ENCODE measurements around the gene FAM107B.
"Not testable (repeated sequence)": the region's sequence is repeated elsewhere in the genome, so short reads cannot be mapped to it uniquely, and the experiment has no call there.

Gene FAM107B

DNA sequence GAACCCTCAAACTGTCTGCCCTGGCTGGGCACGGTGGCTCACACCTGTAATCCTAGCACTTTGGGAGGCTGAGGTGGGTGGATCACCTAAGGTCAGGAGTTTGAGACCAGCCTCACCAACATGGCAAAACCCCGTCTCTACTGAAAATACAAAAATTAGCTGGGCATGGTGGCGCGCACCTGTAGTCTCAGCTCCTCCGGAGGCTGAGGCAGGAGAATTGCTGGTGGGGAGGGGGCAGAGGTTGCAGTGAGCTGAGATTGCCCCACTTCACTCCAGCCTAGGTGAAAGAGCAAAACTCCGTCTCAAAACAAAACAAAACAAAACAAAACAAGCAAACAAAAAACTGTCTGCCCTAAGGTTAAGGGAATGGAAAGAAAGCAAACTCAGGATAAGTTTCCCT lies 115.6 kb downstream of the FAM107B start:
- not testable (repeated sequence) for DNase-seq

GRCh38 chr10:14658331-14659127 lies 116.2 kb downstream of the FAM107B start:
- DNase-seq: no peak

- DNase-seq: no peak
These were observed 118.5 kb downstream of the FAM107B start for GRCh38 chr10:14656052-14656730.

- DNase-seq: no peak
These were observed 119.8 kb downstream of the FAM107B start for GRCh38 chr10:14654821-14655382.

GRCh38 chr10:14653271-14654161 lies 121.2 kb downstream of the FAM107B start:
- no peak for DNase-seq

- no peak for DNase-seq
These were observed 121.9 kb downstream of the FAM107B start for GRCh38 chr10:14652816-14653215.

GRCh38 chr10:14652067-14652466 lies 122.6 kb downstream of the FAM107B start:
- DNase-seq: no peak

DNA sequence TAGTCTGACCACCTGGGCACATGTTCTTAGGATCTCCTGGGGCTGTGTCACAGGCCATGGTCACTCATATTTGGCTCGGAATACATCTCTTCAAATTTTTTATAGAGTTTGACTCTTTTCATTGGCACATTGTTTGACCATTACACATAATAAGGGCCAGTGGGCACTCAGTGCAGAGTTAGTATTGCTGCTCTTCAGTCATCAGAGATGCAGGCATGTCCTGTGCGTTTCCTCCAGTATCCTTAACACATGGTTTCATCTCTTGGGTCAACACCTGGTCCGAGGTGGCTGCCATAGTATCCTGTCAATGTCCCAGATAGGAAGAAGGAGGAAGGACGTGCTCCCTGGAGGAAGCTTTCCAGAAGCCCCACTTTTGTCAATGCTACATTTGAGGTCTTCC lies 125.0 kb downstream of the FAM107B start:
- no peak for DNase-seq

DNA sequence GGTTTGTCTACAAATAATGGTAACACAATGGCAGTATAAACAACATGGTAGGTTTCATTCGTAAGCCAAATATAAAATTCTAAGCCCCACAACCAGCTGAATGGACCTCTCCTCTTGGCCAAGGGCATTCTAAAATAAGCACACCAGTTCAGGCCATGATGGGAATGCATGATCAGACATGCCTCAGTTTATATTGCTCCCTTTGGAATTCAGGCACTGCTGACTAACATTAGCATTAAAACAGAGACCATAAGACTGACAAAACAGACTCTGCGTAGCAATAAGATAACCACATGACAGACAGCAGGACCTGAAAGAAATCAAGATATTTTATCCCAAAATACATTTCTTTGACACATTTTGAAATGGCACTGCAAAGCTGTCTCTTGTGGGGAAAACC lies 125.8 kb downstream of the FAM107B start:
- DNase-seq: no peak

DNA sequence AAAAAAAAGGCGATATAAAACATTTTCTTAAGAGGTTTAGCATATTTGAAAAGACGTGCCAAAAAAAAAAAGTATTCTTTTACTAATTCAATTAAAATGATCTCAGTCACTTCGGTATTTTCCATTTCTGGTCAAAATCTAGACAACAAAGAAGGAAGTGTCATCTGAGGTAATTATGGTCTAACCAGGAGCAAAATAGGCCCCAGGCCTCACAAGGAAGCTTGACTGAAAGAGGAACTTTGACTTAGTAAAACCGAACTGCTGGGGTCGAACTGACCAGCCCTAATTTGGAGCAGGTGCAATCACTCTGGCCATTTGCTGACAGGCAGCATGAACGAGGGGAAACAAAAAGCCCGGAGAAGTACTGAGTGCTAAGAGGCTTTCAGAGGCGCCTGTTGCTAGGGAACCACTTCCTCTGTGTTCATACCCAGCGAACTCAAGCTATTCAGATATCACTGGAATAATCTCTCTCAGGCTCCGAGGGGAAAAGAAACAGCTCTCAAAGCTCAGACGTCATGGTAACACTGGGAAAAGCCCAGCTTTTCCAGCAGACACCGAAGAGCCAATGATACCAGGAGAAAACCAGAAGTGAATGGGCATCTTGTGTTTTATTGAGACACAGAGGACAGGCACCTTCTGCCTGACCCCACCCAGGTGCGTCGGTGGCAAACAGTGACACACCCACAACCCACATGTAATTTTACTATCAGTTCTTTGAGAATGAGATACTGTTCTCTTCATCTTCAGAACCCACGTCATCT lies 126.5 kb downstream of the FAM107B start:
- DNase-seq: peak; percentile 56

GRCh38 chr10:14645239-14645960 lies 129.3 kb downstream of the FAM107B start:
- DNase-seq: no peak

DNA sequence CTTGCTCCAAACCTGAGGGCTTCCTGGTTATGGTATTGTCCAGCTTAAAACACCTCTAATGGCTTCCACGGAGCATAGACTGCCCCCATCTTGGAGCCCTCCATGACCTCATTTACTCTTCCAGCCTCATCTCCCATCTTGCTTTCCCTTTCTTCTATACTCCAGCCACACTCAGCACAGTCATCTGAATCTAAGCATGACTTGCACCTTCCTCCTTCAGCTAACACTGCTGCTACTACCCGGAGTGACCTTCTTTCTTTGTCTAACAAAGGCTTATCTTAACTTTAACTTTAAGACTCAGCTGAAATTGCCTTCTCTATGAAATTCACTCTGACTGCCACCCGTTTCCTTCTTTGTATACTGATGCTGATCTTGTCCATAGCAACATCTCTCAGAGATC lies 135.1 kb downstream of the FAM107B start:
- no peak for DNase-seq

- DNase-seq: no peak
These were observed 139.5 kb downstream of the FAM107B start for GRCh38 chr10:14635043-14635710.

- not testable (repeated sequence) for DNase-seq
These were observed 140.1 kb downstream of the FAM107B start for GRCh38 chr10:14634572-14634971.

DNA sequence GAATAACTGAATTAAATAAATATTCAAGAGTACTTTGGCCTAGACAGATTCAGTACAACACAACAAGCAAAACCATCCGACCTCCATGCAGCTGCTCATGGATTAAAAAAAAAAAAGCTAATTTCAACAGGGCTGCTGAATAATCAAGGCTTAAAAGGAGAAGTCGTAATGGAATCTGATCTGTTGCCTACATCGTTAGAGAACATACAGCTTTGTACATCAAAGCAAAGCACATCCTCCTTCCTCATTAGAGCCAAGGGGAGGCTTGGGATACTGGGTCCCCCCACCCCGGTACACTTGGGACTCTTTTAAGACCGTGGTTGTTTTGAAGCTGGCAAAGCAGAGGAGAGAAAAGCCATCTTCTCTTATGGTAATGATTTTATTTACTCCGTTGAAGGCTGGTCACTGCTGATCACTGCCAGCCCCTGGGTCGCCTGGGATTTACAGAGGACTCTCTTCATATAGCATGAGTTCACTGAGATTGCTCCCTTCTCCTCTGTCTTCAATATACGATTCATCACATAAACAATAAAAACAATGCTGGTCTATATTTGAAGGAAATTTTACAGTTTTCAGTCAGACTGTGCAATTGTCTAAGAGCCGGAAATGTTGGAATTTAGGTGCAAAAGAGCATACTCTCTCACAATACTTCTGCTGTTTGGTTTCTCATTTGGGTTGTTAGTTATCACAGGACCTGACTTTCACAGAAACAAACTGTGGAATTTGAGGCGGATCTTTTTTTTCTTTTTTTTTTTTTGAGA lies 148.8 kb downstream of the FAM107B start:
- no peak for DNase-seq

DNA sequence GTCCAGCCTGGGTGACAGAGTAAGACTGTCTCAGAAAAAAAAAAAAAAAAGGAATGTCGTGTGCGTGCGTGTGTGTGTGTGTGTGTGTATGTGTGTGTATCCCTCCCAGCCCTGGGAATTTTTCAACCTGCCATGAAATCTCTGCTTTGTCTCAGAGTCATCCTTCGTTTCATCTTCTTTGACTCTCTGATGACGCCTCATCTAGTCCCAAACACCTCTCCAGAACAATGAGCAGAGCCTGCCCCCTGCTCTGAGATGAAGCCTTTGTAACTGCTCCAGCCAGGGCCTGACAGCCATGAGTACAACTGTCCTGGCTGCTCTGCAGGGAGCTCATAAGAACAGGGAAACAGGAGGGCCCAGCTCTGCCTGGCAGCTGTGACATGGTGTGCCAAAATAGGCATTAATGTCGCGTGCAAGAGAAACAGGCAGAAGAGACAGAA lies 149.5 kb downstream of the FAM107B start:
- no peak for DNase-seq

DNA sequence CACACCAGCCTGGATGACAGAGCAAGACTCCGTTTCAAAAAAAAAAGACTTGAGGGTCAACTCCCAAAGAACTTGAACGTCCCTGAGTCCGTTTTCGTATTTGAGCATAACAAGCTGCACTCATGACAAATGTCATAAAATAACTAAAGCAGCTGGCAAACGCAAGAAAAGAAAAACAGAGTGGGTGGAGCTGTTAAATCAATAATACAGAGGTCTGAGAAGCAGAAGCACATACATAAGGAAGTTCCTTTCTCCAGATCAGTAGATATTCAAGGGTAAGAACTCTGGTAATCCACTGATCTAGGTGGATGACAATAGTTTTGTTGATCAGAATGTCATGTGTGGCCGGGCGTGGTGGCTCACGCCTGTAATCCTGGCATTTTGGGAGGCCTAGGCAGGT lies 150.1 kb downstream of the FAM107B start:
- DNase-seq: no peak

DNA sequence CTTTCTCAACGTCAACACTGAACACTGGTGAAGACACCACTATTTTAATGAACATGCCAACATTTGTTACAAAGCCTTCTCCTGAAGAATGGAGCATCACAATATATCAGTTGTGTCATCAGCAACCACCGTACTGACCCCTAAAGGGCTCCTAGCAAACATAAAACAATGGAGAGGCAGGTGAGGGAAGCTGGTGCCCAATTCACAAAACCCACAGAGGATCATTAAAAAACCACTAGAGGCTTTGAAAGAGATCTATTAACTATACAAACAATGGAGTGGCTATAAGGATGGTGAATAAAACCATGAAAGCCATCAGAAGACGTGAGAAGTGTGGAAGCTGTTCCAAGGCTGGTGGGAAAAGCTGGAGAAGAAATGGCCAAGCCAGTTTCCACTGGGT lies 150.8 kb downstream of the FAM107B start:
- no peak for DNase-seq

DNA sequence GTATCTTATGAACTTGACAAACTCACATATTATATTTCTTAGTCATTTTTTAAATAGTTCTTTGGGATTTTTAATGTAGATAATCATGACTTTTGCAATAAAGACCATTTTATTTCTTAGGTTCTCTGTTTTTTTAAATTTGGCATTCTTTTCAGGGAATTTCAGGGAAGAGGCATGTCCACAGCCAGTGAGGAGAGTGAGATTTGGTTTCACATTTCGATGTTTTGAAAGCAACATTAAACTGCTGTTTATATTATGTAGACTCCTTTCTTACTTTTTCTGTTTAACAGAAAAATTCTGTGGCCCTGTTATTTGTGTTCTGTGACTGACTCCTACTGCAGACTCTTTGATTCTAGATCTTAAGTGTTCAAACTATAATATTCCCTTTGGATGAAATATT lies 153.7 kb downstream of the FAM107B start:
- DNase-seq: no peak

DNA sequence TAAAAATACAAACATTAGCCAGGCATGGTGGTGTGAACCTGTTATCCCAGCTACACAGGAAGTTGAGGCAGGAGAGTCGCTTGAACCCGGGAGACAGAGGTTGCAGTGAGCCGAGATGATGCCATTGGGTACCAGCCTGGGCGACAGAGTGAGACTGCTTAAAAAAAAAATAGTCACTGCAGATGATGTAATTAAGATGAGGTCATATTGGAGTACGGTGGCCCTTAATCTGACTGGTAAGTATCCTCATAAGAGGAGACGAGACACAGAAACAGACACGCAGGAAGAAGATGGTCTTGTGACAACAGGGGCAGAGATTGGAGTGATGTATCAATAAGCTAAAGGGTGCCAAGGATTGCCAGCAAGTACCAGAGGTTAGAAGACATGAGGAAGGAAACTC lies 156.0 kb downstream of the FAM107B start:
- no peak for DNase-seq
